RWPE1 (cell line): ENCODE data around the gene SLC45A1.

Experiments
- CTCF ChIA-PET: fragments of 350-600 bp; sonication (Branson Sonifier 250); formaldehyde crosslinking; extraction: SDS; loops from one replicate; lab custom pipeline; 2021; lab: Yijun Ruan, JAX
- POLR2A ChIA-PET: fragments of 400-600 bp; formaldehyde crosslinking; extraction: SDS; loops from one replicate; lab custom pipeline; 2020; ENCODE audit warnings: antibody characterized with exemption; ENCODE audit not compliant: low non-redundant PET; lab: Yijun Ruan, JAX
- DNase-seq: peaks from one replicate; pipeline ENCODE4 v3.0.0; 2012; ENCODE audit warnings: low spot score
- H3K27ac ChIP-seq: fragments of 450-650 bp; 2 replicates; pipeline ENCODE4 v1.5.1; 2017
- TF ChIP-seq, protein P1 (sequence below): fragments of 450-650 bp; conservative IDR thresholded peaks from 2 replicates; pipeline ENCODE4 v1.5.1; 2017; ENCODE audit warnings: low read depth, mild to moderate bottlenecking

SLC45A1 gene

GRCh38 chr1:8339203-8339600 is 21.3 kb downstream of the SLC45A1 start:
- POLR2A ChIA-PET, result no interaction called here
- CTCF ChIA-PET, result no interaction called here
- DNase-seq, result no peak
- H3K27ac ChIP-seq, result no peak overlapping the region
- TF ChIP-seq, protein P1, sequence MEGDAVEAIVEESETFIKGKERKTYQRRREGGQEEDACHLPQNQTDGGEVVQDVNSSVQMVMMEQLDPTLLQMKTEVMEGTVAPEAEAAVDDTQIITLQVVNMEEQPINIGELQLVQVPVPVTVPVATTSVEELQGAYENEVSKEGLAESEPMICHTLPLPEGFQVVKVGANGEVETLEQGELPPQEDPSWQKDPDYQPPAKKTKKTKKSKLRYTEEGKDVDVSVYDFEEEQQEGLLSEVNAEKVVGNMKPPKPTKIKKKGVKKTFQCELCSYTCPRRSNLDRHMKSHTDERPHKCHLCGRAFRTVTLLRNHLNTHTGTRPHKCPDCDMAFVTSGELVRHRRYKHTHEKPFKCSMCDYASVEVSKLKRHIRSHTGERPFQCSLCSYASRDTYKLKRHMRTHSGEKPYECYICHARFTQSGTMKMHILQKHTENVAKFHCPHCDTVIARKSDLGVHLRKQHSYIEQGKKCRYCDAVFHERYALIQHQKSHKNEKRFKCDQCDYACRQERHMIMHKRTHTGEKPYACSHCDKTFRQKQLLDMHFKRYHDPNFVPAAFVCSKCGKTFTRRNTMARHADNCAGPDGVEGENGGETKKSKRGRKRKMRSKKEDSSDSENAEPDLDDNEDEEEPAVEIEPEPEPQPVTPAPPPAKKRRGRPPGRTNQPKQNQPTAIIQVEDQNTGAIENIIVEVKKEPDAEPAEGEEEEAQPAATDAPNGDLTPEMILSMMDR, result no peak

- no peak for DNase-seq
- ChIA-PET CTCF (interaction anchor here (0.5 kb wide), 1 partner anchor 72 kb away, joined by 3 read pairs; no protein-coding TSS in a partner anchor), POLR2A (interaction anchor here (0.7 kb wide), 1 partner anchor 9 kb away, joined by 4 read pairs; no protein-coding TSS in a partner anchor)
- no peak overlapping the region for H3K27ac ChIP-seq
- TF ChIP-seq, protein P1, result no peak
Measured at GRCh38 chr1:8340448-8340847, 22.5 kb downstream of the SLC45A1 start.

DNA sequence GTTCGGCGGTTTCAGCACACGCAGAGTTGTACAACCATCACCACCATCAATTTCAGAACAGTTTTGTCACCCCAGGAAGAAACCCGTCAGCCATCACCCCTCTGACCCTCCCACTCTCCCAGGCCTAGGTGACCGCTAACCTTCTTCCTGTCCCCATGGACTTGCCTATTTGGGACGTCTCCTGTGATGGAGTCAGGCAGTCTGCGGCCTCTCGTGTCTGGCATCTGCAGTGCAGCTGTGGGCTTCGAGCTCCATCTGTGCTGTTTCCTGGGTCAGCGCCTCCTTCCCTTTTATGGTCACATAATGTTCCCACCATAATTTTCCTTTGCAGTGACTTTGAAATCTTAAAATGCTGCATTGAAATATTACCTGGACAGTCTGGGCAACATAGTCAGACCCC is 24.4 kb downstream of the SLC45A1 start:
- no peak for DNase-seq
- CTCF ChIA-PET, result interaction anchor here (1.3 to 1.4 kb wide), 2 partner anchors 28 to 361 kb away, joined by 3 to 7 read pairs; no protein-coding TSS in a partner anchor
- POLR2A ChIA-PET, result no interaction called here
- TF ChIP-seq, protein P1, result no peak
- H3K27ac ChIP-seq, result no peak overlapping the region

- H3K27ac ChIP-seq, result peak overlapping the region; percentile 74
- DNase-seq, result no peak
- ChIA-PET CTCF (interaction anchor here (0.6 to 1.4 kb wide), 5 partner anchors 14 to 367 kb away, joined by 3 to 7 read pairs (median 3); no protein-coding TSS in a partner anchor), POLR2A (interaction anchor here (1.0 kb wide), 1 partner anchor 384 kb away, joined by 3 read pairs; no protein-coding TSS in a partner anchor)
- TF ChIP-seq, protein P1, result no peak
Measured at GRCh38 chr1:8343044-8343443, 25.1 kb downstream of the SLC45A1 start.

DNA sequence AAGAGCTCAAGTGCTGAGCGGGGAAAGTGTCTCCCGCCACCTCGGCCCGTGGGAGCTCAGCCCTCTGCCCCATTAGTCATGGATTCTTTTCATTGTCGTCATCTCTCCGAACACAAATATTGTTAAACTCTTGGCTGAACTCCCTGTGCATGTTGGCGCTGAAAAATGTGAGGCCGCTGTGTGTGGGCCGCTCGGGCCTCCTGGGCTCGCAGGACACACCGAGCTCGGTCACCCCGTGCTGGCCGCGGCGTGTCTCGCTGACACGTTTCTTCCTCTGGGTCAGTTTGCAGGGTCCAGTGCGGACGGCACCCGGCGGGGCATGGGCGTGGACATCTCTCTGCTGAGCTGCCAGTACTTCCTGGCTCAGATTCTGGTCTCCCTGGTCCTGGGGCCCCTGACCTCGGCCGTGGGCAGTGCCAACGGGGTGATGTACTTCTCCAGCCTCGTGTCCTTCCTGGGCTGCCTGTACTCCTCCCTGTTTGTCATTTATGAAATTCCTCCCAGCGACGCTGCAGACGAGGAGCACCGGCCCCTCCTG is 25.6 kb downstream of the SLC45A1 start:
- peak; percentile 87 for DNase-seq
- ChIA-PET POLR2A (interaction anchor here (1.0 kb wide), 1 partner anchor 384 kb away, joined by 3 read pairs; no protein-coding TSS in a partner anchor), CTCF (interaction anchor here (0.6 to 1.4 kb wide), 6 partner anchors 14 to 369 kb away, joined by 3 to 5 read pairs (median 4); no protein-coding TSS in a partner anchor)
- TF ChIP-seq, protein P1, result no peak
- H3K27ac ChIP-seq, result peak overlapping the region; percentile 74

GRCh38 chr1:8344893-8345507 is 27.1 kb downstream of the SLC45A1 start:
- H3K27ac ChIP-seq, result no peak overlapping the region
- TF ChIP-seq, protein P1, result no peak
- no peak for DNase-seq
- CTCF ChIA-PET, result no interaction called here
- POLR2A ChIA-PET, result no interaction called here
